ENCODE data around the gene KRTAP5-8.

DNA sequence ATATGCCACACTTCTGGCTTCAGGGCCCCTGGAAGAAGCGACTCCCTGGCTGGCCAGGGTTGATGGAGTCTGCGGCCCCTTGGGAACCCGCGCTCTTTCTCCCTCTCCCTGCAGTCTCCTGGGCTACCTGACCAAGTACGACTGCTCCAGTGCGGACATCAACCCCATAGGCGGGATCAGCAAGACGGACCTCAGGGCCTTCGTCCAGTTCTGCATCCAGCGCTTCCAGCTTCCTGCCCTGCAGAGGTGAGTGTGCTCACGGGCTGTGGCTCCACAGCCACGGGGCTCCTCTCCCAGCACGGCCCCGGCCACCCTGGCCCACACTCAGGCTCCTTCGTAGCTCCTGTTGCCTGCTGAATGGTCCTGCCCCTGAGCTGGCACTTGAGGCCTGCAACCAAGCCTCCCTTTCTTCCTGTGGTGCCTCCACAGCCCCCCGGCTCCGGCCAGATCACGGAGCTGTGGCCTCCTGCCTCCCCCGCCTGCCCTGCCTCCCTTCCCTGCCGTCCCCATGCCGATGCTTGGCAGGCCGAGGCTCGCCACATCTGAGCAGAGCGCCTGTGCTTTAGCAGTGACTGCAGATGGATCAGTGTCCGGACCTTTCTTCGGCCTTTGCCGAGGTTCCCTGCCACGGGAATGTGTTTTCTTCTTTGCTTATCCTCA is 47.0 kb upstream of the KRTAP5-8 start:
- TF ChIP-seq, protein P1, sequence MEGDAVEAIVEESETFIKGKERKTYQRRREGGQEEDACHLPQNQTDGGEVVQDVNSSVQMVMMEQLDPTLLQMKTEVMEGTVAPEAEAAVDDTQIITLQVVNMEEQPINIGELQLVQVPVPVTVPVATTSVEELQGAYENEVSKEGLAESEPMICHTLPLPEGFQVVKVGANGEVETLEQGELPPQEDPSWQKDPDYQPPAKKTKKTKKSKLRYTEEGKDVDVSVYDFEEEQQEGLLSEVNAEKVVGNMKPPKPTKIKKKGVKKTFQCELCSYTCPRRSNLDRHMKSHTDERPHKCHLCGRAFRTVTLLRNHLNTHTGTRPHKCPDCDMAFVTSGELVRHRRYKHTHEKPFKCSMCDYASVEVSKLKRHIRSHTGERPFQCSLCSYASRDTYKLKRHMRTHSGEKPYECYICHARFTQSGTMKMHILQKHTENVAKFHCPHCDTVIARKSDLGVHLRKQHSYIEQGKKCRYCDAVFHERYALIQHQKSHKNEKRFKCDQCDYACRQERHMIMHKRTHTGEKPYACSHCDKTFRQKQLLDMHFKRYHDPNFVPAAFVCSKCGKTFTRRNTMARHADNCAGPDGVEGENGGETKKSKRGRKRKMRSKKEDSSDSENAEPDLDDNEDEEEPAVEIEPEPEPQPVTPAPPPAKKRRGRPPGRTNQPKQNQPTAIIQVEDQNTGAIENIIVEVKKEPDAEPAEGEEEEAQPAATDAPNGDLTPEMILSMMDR (conservative IDR thresholded peaks at IDR 0.05; ENCODE audit: low read depth, low read length) = no peak
- TF ChIP-seq EZH2 (IDR thresholded peaks at IDR 0.05; ENCODE audit: borderline replicate concordance, low read depth, low read length, poor library complexity, severe bottlenecking) = no peak

All from A673 (cell line).